GM23338 (cell line): ENCODE measurements around the gene KRIT1.

Source experiments
- CREB1 ChIP-seq: fragments of 250-450 bp; sonication (Bioruptor Pico); IDR thresholded peaks from 2 replicates; pipeline ENCODE4 v1.5.0; 2020; ENCODE audit warnings: low read depth, mild to moderate bottlenecking, moderate library complexity
- CTCF ChIP-seq, 2 experiments: fragments of 200-600 bp in 1 of 2; sonication (generic) in 1 of 2; conservative IDR thresholded peaks; 2 replicates each; pipeline versions ENCODE4 v1.5.1 to v1.6.1; 2016 to 2017; ENCODE audit warnings: antibody characterized with exemption in 2 of 2, low read depth in 2 of 2, mild to moderate bottlenecking in 2 of 2, moderate library complexity in 1 of 2
- EZH2 ChIP-seq: fragments of 200-600 bp; sonication (generic); IDR thresholded peaks from one replicate; pipeline ENCODE4 v1.8.0; 2017; ENCODE audit warnings: antibody characterized with exemption, mild to moderate bottlenecking, low read depth; ENCODE audit not compliant: unreplicated experiment
- EZH2phosphoT487 ChIP-seq: fragments of 200-600 bp; sonication (generic); IDR thresholded peaks from one replicate; pipeline ENCODE4 v1.8.1; 2018; ENCODE audit warnings: antibody characterized with exemption; ENCODE audit not compliant: unreplicated experiment
- JUNB ChIP-seq: IDR thresholded peaks from one replicate; pipeline ENCODE4 v1.6.1; 2016; ENCODE audit warnings: antibody characterized with exemption; ENCODE audit not compliant: unreplicated experiment
- NANOG ChIP-seq: IDR thresholded peaks from 2 replicates; pipeline ENCODE4 v1.6.1; 2016; ENCODE audit warnings: antibody characterized with exemption, borderline replicate concordance
- POLR2AphosphoS5 ChIP-seq: IDR thresholded peaks from 2 replicates; pipeline ENCODE4 v1.6.1; 2016; ENCODE audit warnings: antibody characterized with exemption, low read depth
- STAT1 ChIP-seq: IDR thresholded peaks from one replicate; pipeline ENCODE4 v1.6.1; 2016; ENCODE audit warnings: antibody characterized with exemption; ENCODE audit not compliant: unreplicated experiment
- ZNF114 ChIP-seq: fragments of 250-450 bp; sonication (Bioruptor Pico); IDR thresholded peaks from 2 replicates; pipeline ENCODE4 v1.5.0; 2020; ENCODE audit warnings: mild to moderate bottlenecking, moderate library complexity
- ZNF331 ChIP-seq: fragments of 250-450 bp; sonication (Bioruptor Pico); IDR thresholded peaks from 2 replicates; pipeline ENCODE4 v1.5.0; 2020; ENCODE audit warnings: low read depth, mild to moderate bottlenecking, moderate library complexity
- TF ChIP-seq, protein P1 (sequence below): IDR thresholded peaks from 2 replicates; pipeline ENCODE4 v1.6.1; 2016; ENCODE audit warnings: antibody characterized with exemption
- TF ChIP-seq, protein P2 (sequence below): IDR thresholded peaks from one replicate; pipeline ENCODE4 v1.6.1; 2018; ENCODE audit warnings: antibody characterized with exemption; ENCODE audit not compliant: unreplicated experiment
- TF ChIP-seq, protein P3 (sequence below): fragments of 250-450 bp; sonication (Bioruptor Pico); IDR thresholded peaks from 2 replicates; pipeline ENCODE4 v1.5.0; 2020; ENCODE audit warnings: mild to moderate bottlenecking, moderate library complexity

GRCh38 chr7:92293896-92294590 is 48.3 kb upstream of the KRIT1 start:
- TF ChIP-seq CTCF (conservative IDR thresholded peaks at IDR 0.05; ENCODE audit: low read depth in 2 of 2) (no peak), POLR2AphosphoS5 (no peak), EZH2 (no peak), EZH2phosphoT487 (no peak), CREB1 (no peak), JUNB (no peak), ZNF331 (CRISPR knock-in tag) (no peak), STAT1 (no peak), ZNF114 (CRISPR knock-in tag) (no peak), NANOG (no peak)
- TF ChIP-seq, protein P1, sequence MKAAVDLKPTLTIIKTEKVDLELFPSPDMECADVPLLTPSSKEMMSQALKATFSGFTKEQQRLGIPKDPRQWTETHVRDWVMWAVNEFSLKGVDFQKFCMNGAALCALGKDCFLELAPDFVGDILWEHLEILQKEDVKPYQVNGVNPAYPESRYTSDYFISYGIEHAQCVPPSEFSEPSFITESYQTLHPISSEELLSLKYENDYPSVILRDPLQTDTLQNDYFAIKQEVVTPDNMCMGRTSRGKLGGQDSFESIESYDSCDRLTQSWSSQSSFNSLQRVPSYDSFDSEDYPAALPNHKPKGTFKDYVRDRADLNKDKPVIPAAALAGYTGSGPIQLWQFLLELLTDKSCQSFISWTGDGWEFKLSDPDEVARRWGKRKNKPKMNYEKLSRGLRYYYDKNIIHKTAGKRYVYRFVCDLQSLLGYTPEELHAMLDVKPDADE, result no peak
- TF ChIP-seq, protein P2, sequence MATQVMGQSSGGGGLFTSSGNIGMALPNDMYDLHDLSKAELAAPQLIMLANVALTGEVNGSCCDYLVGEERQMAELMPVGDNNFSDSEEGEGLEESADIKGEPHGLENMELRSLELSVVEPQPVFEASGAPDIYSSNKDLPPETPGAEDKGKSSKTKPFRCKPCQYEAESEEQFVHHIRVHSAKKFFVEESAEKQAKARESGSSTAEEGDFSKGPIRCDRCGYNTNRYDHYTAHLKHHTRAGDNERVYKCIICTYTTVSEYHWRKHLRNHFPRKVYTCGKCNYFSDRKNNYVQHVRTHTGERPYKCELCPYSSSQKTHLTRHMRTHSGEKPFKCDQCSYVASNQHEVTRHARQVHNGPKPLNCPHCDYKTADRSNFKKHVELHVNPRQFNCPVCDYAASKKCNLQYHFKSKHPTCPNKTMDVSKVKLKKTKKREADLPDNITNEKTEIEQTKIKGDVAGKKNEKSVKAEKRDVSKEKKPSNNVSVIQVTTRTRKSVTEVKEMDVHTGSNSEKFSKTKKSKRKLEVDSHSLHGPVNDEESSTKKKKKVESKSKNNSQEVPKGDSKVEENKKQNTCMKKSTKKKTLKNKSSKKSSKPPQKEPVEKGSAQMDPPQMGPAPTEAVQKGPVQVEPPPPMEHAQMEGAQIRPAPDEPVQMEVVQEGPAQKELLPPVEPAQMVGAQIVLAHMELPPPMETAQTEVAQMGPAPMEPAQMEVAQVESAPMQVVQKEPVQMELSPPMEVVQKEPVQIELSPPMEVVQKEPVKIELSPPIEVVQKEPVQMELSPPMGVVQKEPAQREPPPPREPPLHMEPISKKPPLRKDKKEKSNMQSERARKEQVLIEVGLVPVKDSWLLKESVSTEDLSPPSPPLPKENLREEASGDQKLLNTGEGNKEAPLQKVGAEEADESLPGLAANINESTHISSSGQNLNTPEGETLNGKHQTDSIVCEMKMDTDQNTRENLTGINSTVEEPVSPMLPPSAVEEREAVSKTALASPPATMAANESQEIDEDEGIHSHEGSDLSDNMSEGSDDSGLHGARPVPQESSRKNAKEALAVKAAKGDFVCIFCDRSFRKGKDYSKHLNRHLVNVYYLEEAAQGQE, result no peak
- TF ChIP-seq, protein P3, sequence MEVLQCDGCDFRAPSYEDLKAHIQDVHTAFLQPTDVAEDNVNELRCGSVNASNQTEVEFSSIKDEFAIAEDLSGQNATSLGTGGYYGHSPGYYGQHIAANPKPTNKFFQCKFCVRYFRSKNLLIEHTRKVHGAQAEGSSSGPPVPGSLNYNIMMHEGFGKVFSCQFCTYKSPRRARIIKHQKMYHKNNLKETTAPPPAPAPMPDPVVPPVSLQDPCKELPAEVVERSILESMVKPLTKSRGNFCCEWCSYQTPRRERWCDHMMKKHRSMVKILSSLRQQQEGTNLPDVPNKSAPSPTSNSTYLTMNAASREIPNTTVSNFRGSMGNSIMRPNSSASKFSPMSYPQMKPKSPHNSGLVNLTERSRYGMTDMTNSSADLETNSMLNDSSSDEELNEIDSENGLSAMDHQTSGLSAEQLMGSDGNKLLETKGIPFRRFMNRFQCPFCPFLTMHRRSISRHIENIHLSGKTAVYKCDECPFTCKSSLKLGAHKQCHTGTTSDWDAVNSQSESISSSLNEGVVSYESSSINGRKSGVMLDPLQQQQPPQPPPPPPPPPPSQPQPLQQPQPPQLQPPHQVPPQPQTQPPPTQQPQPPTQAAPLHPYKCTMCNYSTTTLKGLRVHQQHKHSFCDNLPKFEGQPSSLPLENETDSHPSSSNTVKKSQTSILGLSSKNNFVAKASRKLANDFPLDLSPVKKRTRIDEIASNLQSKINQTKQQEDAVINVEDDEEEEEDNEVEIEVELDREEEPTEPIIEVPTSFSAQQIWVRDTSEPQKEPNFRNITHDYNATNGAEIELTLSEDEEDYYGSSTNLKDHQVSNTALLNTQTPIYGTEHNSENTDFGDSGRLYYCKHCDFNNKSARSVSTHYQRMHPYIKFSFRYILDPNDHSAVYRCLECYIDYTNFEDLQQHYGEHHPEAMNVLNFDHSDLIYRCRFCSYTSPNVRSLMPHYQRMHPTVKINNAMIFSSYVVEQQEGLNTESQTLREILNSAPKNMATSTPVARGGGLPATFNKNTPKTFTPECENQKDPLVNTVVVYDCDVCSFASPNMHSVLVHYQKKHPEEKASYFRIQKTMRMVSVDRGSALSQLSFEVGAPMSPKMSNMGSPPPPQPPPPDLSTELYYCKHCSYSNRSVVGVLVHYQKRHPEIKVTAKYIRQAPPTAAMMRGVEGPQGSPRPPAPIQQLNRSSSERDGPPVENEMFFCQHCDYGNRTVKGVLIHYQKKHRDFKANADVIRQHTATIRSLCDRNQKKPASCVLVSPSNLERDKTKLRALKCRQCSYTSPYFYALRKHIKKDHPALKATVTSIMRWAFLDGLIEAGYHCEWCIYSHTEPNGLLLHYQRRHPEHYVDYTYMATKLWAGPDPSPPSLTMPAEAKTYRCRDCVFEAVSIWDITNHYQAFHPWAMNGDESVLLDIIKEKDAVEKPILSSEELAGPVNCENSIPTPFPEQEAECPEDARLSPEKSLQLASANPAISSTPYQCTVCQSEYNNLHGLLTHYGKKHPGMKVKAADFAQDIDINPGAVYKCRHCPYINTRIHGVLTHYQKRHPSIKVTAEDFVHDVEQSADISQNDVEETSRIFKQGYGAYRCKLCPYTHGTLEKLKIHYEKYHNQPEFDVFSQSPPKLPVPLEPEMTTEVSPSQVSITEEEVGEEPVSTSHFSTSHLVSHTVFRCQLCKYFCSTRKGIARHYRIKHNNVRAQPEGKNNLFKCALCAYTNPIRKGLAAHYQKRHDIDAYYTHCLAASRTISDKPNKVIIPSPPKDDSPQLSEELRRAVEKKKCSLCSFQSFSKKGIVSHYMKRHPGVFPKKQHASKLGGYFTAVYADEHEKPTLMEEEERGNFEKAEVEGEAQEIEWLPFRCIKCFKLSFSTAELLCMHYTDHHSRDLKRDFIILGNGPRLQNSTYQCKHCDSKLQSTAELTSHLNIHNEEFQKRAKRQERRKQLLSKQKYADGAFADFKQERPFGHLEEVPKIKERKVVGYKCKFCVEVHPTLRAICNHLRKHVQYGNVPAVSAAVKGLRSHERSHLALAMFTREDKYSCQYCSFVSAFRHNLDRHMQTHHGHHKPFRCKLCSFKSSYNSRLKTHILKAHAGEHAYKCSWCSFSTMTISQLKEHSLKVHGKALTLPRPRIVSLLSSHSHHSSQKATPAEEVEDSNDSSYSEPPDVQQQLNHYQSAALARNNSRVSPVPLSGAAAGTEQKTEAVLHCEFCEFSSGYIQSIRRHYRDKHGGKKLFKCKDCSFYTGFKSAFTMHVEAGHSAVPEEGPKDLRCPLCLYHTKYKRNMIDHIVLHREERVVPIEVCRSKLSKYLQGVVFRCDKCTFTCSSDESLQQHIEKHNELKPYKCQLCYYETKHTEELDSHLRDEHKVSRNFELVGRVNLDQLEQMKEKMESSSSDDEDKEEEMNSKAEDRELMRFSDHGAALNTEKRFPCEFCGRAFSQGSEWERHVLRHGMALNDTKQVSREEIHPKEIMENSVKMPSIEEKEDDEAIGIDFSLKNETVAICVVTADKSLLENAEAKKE (CRISPR knock-in tag), result no peak
